Type B pancreatic cell (in vitro differentiated cells): ENCODE measurements around the gene ZNF821. TPM values are rescaled to one million over a fixed set of nuclear protein-coding genes. Genes with fewer than 3 reads are reported as not detected.
A peak's percentile ranks its signal among the peaks of the same experiment; 100 is the strongest.

Experiments used
- DNase-seq: peaks from one replicate; pipeline ENCODE4 v3.0.0; 2021; ENCODE audit warnings: mixed read lengths; ENCODE audit not compliant: unreplicated experiment; ENCODE audit errors: extremely low spot score
- H3K27ac Mint-ChIP-seq: 2 replicates; pipeline ENCODE4 v1.8.0; 2021; ENCODE audit warnings: mild to moderate bottlenecking, mixed read lengths
- H3K27me3 Mint-ChIP-seq: 2 replicates; pipeline ENCODE4 v1.8.0; 2021; ENCODE audit warnings: mixed read lengths
- H3K36me3 Mint-ChIP-seq: 2 replicates; pipeline ENCODE4 v1.8.0; 2021; ENCODE audit warnings: mixed read lengths
- H3K4me1 Mint-ChIP-seq: one replicate; pipeline ENCODE4 v1.8.0; 2021; ENCODE audit warnings: mixed read lengths; ENCODE audit not compliant: unreplicated experiment
- H3K4me3 Mint-ChIP-seq: 2 replicates; pipeline ENCODE4 v1.8.0; 2021; ENCODE audit warnings: mild to moderate bottlenecking, mixed read lengths
- H3K9me3 Mint-ChIP-seq: 2 replicates; pipeline ENCODE4 v1.8.0; 2021; ENCODE audit warnings: mixed read lengths
- long read RNA-seq: library from polyadenylated mRNA; unstranded; transcript quantifications from one replicate; pipeline ENCODE4 v2.0.0, GENCODE V29; 2020
- total RNA-seq: library from RNA; stranded (reverse); gene quantifications from 2 replicates; pipeline ENCODE4 v1.2.1, GENCODE V29; 2021; ENCODE audit warnings: low replicate concordance
- TF ChIP-seq, protein P1 (sequence below): fragments of 200-600 bp; sonication (generic); conservative IDR thresholded peaks from 2 replicates; pipeline ENCODE4 v1.5.0; 2021; ENCODE audit warnings: antibody characterized with exemption, mild to moderate bottlenecking

ZNF821 gene, protein sequence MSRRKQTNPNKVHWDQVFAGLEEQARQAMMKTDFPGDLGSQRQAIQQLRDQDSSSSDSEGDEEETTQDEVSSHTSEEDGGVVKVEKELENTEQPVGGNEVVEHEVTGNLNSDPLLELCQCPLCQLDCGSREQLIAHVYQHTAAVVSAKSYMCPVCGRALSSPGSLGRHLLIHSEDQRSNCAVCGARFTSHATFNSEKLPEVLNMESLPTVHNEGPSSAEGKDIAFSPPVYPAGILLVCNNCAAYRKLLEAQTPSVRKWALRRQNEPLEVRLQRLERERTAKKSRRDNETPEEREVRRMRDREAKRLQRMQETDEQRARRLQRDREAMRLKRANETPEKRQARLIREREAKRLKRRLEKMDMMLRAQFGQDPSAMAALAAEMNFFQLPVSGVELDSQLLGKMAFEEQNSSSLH
- 12.8 and 18.5 TPM in 2 replicates for total RNA-seq
- long read RNA-seq, partial matches to known transcripts = 0 of 3 reads
- long read RNA-seq, other reads (novel, unspliced or antisense) = 3 of 3 reads

DNA sequence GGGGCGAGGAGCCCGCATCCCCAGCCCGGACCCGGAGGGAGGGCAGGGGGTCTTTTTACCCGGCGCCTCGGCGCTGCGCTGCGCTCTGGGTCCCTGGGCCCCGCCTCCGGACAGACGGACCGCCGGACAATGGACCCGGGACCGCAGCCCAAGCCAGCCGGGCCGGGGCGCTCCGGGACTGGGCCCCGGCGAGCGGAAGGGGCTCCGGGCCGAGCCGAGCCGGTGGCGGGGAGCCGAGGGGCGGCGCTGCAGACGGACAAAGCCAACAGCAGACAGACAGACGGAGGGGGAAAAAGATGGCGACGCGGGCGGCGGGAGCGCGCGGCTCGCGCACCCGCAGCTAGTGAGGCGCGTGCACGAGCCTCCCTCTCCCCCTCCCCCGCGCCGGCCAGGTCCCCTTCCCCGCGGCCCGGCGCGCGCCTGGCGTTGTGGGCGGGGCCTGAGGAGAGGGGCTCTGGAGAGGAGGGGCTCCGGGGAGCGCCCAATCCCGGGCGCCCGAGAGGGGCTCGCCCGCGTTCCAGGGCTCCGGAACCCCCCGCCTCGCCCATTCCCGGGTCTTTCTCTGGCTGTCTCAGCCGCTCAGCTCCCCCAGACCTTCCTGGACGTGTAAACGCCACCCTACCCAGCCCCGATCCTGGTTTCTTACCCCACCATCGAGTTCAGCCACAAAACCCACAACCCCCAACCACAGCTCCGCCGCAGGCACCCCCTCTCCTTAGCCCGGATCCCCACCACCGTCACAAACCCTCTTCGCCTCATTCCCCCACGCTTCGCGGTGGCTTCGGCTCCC, at the start of gene ZNF821:
ZNF821 (minus strand) TSS at position 334 of the 790 bp plus-strand sequence. CDS start 4,236 bp downstream, outside the sequence.
- H3K4me1 Mint-ChIP-seq = peaks cover 15% of the 10 kb centered on the region
- peak within 1 kb of the TSS; percentile 94 for H3K27ac Mint-ChIP-seq
- peaks cover 4% of the 10 kb centered on the region for H3K36me3 Mint-ChIP-seq
- no peaks in the 10 kb centered on the region for H3K27me3 Mint-ChIP-seq
- TF ChIP-seq, protein P1, sequence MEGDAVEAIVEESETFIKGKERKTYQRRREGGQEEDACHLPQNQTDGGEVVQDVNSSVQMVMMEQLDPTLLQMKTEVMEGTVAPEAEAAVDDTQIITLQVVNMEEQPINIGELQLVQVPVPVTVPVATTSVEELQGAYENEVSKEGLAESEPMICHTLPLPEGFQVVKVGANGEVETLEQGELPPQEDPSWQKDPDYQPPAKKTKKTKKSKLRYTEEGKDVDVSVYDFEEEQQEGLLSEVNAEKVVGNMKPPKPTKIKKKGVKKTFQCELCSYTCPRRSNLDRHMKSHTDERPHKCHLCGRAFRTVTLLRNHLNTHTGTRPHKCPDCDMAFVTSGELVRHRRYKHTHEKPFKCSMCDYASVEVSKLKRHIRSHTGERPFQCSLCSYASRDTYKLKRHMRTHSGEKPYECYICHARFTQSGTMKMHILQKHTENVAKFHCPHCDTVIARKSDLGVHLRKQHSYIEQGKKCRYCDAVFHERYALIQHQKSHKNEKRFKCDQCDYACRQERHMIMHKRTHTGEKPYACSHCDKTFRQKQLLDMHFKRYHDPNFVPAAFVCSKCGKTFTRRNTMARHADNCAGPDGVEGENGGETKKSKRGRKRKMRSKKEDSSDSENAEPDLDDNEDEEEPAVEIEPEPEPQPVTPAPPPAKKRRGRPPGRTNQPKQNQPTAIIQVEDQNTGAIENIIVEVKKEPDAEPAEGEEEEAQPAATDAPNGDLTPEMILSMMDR = peak; percentile 51
- H3K4me3 Mint-ChIP-seq = peak within 1 kb of the TSS; percentile 95
- no peaks in the 10 kb centered on the region for H3K9me3 Mint-ChIP-seq
- DNase-seq = peak; percentile 92

DNA sequence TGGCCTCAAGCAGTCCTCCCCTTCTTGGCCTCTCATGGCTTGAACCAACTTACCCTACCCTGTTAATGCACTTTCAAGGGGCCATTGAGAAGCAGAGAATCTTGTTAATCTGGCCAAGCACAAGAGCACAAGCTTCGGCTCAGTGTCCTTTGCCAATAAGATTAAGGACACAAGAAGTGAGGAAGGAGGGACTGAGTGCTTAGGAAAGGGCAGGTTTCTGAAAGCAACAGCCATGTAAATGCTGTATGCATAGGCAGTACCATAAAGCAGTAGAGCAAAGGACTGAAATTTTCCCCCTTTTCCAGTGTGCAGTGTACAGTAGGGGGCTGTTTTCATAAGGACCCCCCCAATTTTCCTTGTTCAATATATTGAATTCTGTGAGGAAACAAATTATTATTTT, 49.0 kb upstream of the ZNF821 start:
- peaks cover 13% of the 10 kb centered on the region for H3K4me1 Mint-ChIP-seq
- no peak overlapping the region for H3K27ac Mint-ChIP-seq
- H3K27me3 Mint-ChIP-seq = no peaks in the 10 kb centered on the region
- H3K9me3 Mint-ChIP-seq = no peaks in the 10 kb centered on the region
- TF ChIP-seq, protein P1 = no peak
- H3K4me3 Mint-ChIP-seq = no peak overlapping the region
- no peak for DNase-seq
- H3K36me3 Mint-ChIP-seq = peaks cover 19% of the 10 kb centered on the region

DNA sequence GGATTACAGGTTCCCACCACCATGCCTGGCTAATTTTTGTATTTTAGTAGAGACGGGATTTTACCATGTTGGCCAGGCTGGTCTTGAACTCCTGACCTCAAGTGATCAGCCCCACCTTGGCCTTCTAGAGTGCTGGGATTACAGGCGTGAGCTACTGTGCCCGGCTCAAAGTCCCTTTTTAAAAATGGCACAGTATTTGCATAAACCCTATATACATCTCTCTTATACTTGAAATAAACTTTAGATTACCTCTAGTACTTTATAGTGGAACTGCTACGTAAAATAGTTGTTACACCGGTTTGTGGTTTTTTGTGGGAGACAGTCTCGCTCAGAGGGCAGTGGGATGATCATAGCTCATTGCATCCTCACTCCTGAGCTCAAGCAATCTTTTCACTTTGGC, 47.6 kb upstream of the ZNF821 start:
- no peak overlapping the region for H3K27ac Mint-ChIP-seq
- TF ChIP-seq, protein P1 = no peak
- H3K4me3 Mint-ChIP-seq = no peak overlapping the region
- peaks cover 18% of the 10 kb centered on the region for H3K4me1 Mint-ChIP-seq
- DNase-seq = no peak
- peaks cover 29% of the 10 kb centered on the region for H3K36me3 Mint-ChIP-seq
- no peaks in the 10 kb centered on the region for H3K9me3 Mint-ChIP-seq
- no peaks in the 10 kb centered on the region for H3K27me3 Mint-ChIP-seq

DNA sequence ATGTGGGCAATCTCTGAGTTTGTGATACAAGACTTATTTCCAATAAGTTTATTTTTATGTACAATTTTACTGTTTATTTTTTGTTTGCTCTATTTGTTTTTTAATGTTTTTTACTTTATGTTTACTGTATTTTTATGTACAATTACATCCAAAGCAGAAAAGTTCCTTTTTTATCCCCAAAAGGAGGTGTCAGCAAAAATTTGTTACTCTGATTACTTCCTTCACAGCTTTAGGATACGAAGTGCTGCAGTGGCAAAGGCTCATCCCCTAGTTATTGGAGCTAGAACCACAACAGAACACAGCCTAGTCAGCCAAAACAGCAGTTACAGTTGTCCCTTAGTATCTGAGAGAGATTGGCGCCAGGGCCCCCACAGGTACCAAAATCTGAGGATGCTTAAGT, 47.0 kb upstream of the ZNF821 start:
- H3K36me3 Mint-ChIP-seq = peaks cover 32% of the 10 kb centered on the region
- no peak for DNase-seq
- no peaks in the 10 kb centered on the region for H3K9me3 Mint-ChIP-seq
- TF ChIP-seq, protein P1 = no peak
- H3K4me1 Mint-ChIP-seq = peaks cover 18% of the 10 kb centered on the region
- no peak overlapping the region for H3K27ac Mint-ChIP-seq
- no peaks in the 10 kb centered on the region for H3K27me3 Mint-ChIP-seq
- H3K4me3 Mint-ChIP-seq = no peak overlapping the region

DNA sequence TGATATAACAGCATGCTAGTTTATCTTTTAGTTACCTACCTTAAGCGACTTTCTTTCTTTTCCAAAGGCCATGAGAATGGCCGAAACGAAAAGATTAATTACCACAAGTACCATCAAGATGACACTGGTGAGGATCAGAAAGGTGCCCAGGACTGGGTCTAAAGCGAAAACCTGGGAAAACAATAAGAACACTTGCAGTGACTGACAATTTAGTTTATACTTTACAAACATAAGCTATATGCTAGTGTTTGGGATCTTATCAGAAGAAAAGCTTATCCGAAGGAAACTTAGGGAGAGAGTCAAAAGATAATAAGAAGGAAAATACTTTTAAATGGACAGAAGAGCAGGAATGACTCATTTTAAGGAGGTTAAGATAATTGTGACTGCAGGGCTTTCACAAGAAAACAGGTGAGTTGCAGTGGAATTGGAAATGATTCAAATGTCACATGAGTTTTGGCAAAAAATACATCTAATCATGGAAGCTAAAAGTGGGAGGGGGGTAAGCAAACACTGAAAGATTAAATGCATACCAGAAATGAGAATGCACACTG, 46.1 kb upstream of the ZNF821 start:
- no peaks in the 10 kb centered on the region for H3K27me3 Mint-ChIP-seq
- no peak overlapping the region for H3K4me3 Mint-ChIP-seq
- no peak for DNase-seq
- no peaks in the 10 kb centered on the region for H3K9me3 Mint-ChIP-seq
- peak overlapping the region; percentile 10 for H3K27ac Mint-ChIP-seq
- TF ChIP-seq, protein P1 = no peak
- H3K36me3 Mint-ChIP-seq = peaks cover 35% of the 10 kb centered on the region
- peaks cover 18% of the 10 kb centered on the region for H3K4me1 Mint-ChIP-seq
